Measurements from ENCODE around the gene IFITM10.

DNA sequence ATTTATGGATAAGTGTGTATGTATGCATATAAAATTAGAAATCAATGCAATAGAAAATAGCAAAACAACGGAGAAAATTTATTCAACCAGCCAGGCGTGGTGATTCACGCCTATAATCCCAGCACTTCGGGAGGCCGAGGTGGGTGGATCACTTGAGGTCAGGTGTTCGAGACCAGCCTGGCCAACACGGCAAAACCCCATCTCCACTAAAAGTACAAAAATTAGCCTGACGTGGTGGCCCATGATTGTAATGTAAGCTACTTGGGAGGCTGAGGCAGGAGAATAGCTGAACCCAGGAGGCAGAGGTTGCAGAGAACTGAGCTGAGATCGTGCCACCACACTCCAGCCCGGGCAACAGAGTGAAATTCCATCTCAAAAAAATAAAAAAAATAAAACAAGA lies 47.9 kb downstream of the IFITM10 start:
- no peak for TF ChIP-seq RARB (CRISPR knock-in tag; IDR thresholded peaks at IDR 0.05)
- TF ChIP-seq ZFP30 (CRISPR knock-in tag; IDR thresholded peaks at IDR 0.05), result no peak
- TF ChIP-seq, protein P1, sequence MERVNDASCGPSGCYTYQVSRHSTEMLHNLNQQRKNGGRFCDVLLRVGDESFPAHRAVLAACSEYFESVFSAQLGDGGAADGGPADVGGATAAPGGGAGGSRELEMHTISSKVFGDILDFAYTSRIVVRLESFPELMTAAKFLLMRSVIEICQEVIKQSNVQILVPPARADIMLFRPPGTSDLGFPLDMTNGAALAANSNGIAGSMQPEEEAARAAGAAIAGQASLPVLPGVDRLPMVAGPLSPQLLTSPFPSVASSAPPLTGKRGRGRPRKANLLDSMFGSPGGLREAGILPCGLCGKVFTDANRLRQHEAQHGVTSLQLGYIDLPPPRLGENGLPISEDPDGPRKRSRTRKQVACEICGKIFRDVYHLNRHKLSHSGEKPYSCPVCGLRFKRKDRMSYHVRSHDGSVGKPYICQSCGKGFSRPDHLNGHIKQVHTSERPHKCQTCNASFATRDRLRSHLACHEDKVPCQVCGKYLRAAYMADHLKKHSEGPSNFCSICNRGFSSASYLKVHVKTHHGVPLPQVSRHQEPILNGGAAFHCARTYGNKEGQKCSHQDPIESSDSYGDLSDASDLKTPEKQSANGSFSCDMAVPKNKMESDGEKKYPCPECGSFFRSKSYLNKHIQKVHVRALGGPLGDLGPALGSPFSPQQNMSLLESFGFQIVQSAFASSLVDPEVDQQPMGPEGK (CRISPR knock-in tag; IDR thresholded peaks at IDR 0.05; ENCODE audit: borderline replicate concordance), result no peak
- TF ChIP-seq TOX (CRISPR knock-in tag; IDR thresholded peaks at IDR 0.05; ENCODE audit: borderline replicate concordance), result no peak
- TF ChIP-seq ZNF565 (CRISPR knock-in tag; conservative IDR thresholded peaks at IDR 0.05; ENCODE audit: low read depth), result no peak
- TF ChIP-seq SNAI2 (CRISPR knock-in tag; IDR thresholded peaks at IDR 0.05), result no peak
